LNCAP (cell line): Measurements from ENCODE around the gene DNMT3B.

ENCODE experiments used
- TF ChIP-seq, protein P1 (sequence below): fragments of 450-650 bp; IDR thresholded peaks from 2 replicates; pipeline ENCODE4 v1.5.1; 2017; ENCODE audit warnings: mild to moderate bottlenecking

Gene DNMT3B

DNA sequence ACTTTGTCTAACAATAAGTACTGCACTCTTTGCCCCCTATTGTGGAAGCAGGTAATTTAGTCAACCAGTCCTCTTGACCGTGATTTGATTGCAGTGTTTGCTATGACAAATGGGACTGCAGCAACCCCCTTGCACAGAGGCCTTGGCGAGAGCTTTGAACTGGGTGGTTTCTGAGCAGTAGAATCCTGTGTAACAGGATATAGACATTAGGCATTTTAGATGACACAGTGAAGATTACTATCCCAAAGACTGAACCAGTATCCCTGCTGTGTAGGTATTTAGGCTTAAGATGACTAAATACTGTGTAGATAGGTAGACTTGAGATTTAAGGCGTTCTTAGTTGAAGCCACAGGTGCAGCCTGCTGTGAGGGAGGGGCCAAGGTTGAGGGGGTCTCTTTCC lies 9.9 kb downstream of the DNMT3B start:
- TF ChIP-seq, protein P1, sequence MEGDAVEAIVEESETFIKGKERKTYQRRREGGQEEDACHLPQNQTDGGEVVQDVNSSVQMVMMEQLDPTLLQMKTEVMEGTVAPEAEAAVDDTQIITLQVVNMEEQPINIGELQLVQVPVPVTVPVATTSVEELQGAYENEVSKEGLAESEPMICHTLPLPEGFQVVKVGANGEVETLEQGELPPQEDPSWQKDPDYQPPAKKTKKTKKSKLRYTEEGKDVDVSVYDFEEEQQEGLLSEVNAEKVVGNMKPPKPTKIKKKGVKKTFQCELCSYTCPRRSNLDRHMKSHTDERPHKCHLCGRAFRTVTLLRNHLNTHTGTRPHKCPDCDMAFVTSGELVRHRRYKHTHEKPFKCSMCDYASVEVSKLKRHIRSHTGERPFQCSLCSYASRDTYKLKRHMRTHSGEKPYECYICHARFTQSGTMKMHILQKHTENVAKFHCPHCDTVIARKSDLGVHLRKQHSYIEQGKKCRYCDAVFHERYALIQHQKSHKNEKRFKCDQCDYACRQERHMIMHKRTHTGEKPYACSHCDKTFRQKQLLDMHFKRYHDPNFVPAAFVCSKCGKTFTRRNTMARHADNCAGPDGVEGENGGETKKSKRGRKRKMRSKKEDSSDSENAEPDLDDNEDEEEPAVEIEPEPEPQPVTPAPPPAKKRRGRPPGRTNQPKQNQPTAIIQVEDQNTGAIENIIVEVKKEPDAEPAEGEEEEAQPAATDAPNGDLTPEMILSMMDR: no peak

DNA sequence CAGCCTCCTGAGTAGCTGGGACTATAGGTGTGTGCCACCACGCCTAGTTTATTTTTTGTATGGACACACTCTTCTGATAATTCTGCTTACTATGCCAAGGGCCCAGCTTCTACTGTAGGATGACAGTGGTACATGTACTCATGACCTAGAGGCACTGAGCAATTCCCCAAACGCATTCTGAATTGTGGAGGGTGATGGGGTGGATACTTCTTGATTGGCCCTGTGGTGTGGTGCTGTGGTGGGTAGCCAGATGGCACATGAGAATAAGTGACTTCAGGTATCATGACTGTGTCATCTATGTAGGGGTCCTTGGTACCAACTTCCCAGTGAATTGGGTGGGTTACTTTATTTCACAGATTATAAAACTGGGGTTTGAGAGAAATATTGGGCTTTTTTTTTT lies 11.0 kb downstream of the DNMT3B start:
- TF ChIP-seq, protein P1: no peak

DNA sequence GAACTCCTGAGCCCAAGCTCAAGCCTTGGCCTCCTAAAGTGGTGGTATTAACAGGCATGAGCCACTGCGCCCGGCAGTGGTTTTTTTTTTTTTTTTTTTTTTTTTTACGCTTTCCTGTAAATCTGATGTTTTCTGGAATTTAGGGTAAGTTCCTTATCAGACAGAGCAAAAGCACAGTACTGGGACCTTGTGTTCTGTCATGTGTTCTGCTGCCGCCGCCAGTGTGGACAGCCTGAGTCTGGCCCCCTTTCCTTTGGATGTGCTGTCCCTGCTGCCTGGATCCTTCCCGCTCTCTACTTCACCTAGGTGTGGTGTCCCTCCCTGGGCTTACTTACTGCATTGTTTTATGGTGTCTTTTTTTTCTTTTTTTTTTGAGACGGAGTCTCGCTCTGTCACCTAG lies 11.7 kb downstream of the DNMT3B start:
- TF ChIP-seq, protein P1: no peak

DNA sequence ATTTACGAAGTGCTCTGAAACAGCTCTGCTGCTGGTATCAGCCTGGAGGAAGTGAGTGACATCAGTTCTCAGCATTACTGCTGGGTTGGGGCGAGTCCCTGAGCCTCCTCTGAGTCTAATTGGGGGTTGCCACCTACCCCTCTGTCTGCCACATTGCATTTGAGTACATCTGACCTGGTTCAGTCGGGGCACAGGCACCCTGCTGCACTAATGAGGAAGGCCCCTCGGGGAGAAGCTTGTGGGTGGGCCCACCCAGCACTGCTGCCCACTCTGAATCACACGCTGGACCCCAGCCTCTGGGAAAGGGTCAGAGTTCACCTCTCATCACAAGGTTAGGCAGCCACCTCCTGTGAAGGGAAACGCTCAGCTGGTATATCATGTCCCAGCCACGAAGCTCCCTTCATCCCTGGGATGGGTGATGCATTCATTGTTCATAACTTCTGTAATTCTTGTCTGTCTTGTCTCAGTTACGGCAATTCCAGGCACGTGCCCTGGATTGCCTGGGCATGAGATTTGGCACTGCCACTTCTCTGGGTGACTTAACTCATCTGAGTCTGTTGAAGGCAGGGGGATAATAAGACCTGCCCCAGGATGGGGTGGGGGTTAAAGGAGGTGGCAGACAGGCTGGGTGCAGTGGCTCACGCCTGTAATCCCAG lies 13.3 kb downstream of the DNMT3B start:
- TF ChIP-seq, protein P1: no peak

DNA sequence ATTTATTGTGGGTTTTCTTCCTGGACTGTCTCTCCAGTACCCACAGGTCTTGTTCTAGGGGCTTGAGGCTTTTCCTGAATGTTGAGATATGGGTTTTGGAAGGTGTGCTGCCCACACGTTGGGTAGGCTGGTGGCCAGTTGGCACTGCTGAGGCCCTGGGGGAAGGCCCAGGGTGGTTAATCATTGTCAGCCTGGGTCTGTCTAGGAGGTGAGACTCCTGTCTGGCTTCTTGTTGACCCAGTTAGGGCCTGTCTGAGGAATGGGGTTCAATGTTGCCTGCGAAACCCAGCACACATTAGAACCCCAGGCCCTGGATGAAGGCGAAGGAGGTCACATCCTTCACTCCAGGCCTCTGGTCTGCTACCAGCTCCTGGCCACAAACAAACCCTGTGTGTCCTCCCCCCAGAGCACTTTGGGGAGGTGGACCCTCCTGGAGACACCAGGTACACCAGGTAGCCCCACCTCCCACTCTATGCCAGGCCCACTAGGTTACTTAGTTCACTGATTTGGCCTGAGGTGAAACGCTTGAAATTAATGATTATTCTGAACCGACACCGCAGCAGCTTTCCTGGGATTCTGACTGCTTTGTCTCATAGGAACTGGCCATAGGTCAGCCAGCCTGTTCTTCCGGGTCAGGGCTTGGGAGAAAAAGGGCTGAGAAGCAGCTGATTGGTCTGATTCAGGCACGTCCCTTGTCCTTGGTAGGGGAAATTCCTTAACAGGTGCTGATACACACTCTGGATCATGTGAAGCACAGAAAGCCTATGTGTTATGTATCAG lies 15.2 kb downstream of the DNMT3B start:
- TF ChIP-seq, protein P1: no peak

DNA sequence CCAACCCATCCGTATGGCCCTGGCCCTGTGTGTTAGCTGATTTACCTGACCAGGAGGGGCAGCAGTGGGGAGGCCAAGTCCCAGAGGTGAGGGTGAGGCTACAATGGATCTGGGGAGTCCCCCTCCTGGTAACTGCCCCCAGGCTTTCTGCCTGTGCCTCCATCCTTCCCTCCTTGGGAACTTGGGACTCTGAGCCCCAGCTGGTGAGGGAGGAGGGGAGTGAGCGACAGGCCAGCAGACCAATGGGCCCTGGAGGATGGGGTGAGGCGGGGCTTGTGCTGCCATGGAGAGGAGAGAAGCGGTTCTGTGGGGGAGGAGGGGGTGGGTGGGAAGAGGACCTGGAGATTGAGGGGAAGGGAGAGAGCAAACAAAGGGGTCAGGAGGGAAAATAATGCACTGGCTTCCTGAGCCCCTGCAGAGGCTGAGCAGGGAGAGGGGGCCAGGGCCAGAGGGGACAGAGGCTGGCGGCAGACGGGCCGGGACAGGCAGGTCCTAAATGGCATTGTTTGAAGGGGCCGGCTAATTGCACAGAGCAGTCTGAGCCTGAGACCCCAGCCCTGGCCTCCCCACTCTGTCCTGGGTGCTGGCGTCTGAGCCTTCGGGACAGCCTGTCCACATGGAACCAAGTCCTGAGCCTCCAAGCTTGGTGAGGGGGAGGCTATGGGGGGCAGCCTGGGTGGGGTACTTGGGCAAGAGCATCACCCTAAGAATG lies 17.5 kb downstream of the DNMT3B start:
- TF ChIP-seq, protein P1: no peak

DNA sequence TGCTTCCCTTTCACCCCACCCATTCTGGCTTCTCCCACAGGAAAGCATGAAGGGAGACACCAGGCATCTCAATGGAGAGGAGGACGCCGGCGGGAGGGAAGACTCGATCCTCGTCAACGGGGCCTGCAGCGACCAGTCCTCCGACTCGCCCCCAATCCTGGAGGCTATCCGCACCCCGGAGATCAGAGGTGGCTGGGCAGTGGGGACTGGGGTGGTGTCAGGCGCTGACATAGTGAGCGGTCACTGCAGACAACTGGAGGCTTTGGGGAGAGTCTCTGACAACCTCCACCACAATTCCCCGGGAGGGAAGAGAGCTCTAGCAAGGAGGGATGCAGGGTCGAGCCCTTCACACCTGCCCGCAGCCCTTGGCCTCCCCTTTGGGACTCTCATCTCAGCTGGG lies 18.1 kb downstream of the DNMT3B start:
- TF ChIP-seq, protein P1: no peak
